NCI-H2029 (cell line): Measurements from ENCODE around the gene LRFN3.
A peak's percentile ranks its signal among the peaks of the same experiment; 100 is the strongest.
"Not testable (repeated sequence)": the region's sequence is repeated elsewhere in the genome, so short reads cannot be mapped to it uniquely, and the experiment has no call there.

Experiments
- DNase-seq: peaks from one replicate; lab custom pipeline; 2025; lab: John Stamatoyannopoulos, UW

Gene LRFN3, protein sequence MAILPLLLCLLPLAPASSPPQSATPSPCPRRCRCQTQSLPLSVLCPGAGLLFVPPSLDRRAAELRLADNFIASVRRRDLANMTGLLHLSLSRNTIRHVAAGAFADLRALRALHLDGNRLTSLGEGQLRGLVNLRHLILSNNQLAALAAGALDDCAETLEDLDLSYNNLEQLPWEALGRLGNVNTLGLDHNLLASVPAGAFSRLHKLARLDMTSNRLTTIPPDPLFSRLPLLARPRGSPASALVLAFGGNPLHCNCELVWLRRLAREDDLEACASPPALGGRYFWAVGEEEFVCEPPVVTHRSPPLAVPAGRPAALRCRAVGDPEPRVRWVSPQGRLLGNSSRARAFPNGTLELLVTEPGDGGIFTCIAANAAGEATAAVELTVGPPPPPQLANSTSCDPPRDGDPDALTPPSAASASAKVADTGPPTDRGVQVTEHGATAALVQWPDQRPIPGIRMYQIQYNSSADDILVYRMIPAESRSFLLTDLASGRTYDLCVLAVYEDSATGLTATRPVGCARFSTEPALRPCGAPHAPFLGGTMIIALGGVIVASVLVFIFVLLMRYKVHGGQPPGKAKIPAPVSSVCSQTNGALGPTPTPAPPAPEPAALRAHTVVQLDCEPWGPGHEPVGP

DNA sequence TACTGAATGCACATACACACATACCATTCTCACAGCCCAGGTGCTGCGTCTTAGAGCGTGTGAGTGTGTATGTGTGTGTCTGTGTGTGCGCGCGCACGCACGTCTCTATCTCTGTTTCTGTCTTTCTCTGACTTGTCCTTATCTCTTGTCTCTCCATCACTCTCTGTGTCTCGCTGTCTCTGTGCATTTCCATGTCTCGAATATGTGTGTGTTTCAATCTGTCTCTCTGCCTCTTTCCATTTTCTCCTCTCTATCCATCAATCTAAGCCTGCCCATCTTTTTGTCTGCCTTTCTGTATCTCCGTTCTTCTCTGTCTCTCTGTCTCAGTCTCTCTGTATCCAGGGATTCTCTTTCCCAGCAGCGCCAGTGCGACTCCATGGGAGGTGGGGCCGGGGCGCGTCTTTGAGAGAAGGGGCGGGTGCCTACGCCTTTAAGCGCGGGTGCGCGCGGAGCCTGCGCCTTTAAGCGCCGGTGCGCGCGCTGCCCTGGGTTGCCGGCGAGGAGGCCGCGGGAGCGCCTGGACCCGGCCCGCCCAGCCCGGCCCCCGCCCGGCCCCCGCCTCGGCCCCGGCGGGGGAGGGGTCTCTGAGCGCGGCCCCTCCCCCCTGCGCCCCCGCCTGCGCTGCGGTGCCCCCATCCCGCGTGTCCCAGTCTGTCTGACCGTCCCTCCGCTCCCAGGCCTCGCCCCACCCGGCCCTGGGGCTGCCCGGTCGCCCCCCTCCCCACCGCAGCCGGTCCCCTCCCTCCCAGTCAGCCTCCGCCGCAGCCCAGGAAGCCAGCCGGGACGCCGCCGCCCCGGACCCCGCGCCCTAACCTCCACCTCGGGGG is at the start of gene LRFN3:
Gene LRFN3 (plus strand): TSS at position 464 of the 827 bp plus-strand sequence. CDS start 3,052 bp downstream, outside the sequence.
- peak; percentile 66 for DNase-seq

DNA sequence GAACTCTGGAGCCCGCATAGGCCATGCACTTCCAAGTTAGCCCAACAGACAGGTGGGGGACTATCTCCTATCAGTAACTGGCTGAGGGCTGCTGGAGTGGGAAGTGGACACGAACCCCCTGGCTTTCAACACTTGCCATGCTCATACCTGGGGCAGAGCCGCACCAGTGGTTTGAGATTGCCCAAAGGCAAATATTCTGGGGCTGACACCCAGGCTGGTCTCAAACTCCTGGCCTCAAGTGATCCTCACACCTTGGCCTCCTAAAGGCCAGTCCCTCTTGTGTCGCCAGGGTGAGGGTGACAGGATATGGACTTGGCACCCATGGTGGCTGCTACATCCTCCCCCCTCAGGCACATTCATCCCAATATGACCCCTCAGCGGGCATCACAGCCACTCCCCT is 49.0 kb upstream of the LRFN3 start:
- DNase-seq = no peak

DNA sequence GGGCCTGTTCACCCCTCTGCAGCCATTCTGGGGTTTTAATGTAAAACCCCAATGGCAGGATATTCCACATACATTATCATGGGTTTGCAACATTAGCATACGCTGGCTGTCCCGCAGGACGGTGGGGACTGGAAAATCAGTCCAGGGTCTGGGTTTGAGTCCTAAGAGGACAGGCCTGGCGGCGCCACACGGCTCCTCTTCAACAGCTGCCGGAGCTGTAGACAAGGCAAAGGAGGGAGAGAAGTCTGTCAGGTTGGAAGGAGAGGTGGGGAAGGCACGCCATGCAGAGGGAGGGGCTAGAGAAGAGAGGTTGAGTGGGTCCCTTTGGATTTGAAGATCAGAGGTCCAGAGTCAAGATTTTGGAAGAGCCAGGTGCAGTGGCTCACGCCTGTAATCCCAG is 47.8 kb upstream of the LRFN3 start:
- DNase-seq = no peak

DNA sequence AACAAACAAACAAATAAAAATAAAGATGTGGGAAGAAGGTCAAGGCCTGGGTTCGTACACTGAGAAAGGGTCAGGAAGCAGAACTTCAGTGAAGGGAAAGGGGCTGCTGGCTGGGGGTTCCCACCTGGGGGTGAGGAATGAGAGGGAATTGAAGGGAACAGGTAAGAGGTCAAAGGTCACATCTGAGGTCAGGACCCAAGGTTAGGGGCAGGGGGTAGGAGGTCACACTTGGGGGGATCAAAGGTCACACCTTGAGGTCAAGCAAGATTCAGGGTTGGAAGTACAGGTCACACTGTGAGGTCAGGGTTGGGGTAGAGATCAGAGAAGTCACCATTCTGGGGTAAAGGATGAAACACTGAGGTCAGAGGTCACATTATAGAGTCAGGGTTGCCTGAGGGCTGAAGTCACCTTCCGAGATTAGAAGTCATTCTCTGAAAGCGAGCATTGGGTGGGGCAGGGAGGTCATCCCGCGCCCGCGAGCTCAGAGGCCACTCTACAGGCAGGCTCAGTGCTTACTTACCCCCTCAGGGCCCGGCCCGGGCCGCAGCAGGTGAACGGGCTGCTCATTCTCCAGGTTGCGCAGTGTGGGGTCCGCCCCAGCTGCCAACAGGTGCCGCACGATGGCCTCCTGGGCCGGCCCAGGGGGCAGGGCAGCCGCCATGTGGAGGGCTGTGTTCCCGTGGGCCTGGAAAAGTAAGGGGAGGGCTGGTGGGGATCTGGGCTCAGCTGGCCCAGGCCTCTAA is 46.6 kb upstream of the LRFN3 start:
- DNase-seq = no peak

DNA sequence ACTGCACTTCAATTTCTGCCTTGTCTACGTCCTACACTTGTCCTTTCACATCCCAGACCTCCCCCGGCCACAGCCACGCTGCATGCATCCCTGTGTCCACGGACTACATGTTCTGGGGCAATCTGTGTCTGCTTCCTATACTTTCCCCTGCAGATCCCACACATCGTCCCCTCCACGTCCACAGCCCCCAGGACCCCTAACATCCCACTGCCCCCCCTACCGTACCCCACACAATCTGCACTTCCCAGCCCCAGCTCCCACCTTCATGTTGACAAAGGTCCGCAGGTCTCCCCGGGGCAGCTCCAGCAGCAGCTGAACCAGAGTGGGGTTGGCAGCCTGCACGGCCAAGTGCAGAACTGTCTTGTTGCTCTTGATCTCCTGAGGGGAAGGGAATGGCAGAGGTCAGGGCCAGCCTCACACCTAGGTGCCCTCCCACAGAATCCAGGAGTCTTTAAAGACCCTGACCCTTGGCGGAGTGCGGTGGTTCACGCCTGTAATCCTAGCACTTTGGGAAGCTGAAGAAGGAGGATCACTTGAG is 46.0 kb upstream of the LRFN3 start:
- no peak for DNase-seq

DNA sequence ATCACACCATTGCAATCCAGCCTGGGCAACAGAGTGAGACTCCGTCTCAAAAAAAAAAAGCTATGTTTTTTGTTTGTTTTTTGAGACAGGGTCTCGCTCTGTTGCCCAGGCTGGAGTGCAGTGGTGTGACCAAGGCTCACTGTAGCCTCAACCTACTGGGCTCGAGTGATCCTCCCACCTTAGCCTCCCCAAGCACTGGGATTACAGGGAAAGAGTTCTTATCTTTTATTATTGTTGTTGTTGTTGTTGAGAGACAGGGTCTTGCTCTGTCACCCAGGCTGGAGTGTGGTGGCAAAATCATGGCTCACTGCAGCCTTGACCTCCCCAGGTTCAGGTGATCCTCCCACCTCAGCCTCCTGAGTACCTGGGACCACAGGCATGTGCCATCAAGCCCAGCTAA is 44.4 kb upstream of the LRFN3 start:
- DNase-seq = not testable (repeated sequence)

DNA sequence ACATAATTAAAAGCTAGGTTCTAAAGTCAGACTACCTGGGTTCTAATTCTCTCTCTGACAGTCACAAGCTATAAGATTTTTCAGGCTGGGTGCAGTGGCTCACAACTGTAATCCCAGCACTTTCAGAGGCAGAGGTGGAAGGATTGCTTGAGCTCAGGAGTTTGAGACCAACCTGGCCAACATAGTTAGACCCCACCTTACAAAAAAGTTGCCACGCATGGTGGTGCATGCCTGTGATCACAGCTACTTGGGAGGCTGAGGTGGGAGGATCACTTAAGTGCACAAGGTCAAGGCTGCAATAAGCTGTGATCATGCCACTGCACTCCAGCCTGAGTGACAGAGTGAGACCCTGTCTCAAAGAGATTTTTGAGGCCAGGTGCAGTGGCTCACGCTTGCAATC is 41.8 kb upstream of the LRFN3 start:
- DNase-seq = no peak

DNA sequence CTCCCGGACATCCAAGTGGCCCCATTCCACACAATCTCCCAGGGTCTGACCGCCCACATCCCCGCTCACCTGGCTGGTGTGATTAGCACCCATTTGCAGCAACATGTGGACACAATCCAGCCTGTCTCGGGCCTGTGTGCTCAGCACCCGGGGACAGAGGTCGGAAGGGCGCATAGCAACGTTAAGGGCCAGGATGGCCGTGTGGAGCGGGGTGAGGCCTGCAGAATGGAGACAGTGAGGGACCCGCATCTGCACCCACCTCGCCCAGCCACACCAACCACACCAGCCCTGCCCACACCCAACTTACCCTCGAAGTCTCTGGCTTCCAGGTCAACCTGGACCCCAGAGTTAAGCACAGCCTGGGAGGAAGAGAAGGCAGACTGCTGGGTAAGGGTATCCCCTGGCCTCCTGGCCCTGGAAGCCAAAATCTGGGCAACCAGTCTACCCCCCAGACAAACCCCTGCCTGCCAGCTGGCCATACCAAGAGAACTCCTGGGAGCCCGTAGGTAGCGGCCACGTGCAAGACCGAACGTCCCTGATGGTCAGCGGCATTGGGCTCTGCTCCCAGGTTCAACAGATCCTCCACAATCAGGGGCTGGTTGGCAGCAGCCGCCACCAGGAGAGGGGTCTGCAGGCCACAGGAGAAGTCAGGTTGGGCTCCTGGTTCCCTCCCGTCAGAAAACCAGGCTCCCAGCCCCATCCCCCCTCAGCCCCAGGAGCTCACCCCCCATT is 40.1 kb upstream of the LRFN3 start:
- no peak for DNase-seq

DNA sequence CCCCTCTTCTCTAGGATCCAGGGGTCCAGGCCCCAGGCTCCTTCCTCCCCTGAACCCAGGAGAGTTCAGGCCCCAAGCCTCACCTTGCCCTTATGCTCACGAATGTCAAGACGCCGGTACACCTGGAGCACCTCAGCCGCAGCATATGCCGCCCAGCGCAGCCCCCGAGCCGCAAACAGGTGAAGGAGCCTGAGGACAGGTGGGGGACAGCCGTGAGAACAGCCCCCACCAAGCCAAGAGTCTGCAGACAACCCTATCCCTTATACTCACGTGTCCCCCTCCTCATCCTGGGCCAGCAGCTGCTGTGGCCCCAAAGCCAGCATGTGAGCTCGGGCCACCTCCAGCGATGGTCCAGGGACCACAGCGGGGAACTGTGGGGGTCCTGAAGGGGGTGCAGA is 39.5 kb upstream of the LRFN3 start:
- no peak for DNase-seq

DNA sequence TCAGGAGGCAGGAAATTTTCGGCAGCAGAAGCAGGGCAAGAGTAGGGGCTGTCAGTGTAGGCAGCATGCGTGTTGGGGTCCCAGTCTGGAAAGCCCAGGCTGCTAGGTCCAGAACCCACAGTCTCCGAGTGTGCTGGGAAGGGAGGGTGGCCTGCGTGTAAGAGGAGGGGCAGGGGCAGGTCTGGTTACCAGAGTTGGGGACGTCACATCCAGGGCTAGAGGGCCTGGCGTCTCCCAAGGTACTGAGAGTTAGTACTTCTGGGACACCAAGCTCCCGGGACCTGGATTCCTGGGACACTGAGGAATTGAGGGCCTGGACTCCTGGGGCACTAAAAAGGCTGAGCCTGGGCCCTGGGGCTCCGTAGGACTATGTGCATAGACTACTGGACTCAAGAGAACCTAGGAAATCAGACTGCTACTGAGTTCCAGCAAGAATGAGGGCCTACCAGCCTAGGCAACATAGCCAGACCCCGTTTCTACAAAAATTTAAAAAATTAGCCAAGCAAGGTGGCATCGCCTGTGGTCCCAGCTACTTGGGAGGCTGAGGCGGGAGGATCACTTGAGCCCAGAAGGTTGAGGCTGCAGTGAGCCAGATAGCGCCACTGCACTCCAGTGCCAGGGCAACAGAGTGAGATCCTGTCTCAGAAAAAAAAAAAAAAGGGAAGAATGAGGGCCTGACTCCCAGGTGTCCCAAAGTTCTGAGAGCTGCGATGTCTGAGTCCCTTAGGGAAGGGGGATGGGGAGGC is 38.3 kb upstream of the LRFN3 start:
- no peak for DNase-seq

DNA sequence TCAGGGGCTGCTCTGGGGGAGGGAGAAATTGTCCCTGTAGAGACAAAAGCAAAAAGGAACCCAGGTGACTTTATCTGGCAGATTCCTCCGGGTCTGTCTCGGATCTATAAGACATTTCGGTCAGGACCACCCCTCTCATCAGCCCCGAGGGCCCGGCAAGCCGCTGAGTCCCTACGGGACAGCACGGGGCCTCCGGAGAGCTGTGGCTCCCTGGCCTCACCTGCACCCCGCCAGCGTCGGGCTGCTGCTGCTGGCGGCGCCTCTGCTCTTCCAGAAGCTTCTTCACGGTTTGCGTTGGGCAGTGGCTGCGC is 37.7 kb upstream of the LRFN3 start:
- DNase-seq = no peak

DNA sequence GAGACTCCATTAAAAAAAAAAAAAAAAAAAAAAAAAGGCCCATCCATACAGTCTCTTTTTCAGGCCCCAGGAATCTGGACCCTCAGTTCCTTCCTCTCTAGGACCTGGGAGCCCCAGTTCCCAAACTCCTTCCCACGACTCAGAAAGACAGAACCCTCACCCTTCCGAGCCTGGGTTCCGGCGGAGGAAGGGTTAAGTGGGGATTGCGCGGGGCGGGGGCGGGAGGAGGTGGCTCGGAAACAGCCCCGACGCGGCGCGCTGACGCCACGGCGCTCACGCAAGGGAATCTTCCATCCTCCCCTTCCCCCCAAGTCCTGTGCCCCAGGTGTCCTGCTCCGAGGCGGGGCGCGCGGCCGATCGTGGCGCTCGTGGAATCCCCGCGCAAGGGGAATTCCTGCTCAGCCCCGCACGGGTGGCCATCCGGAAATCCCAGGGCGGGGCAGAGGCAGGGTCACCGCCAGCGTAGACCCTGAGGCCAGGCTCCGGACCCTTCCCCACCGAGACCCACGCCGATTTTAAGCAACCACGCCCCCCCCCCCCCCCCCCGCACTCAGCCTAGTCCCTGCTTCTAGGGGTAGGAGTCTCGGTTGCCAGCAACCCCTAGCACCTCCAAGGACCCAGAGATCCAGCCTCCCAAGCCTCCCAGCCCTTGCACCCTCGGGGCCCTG is 36.5 kb upstream of the LRFN3 start:
- DNase-seq = peak; percentile 69

DNA sequence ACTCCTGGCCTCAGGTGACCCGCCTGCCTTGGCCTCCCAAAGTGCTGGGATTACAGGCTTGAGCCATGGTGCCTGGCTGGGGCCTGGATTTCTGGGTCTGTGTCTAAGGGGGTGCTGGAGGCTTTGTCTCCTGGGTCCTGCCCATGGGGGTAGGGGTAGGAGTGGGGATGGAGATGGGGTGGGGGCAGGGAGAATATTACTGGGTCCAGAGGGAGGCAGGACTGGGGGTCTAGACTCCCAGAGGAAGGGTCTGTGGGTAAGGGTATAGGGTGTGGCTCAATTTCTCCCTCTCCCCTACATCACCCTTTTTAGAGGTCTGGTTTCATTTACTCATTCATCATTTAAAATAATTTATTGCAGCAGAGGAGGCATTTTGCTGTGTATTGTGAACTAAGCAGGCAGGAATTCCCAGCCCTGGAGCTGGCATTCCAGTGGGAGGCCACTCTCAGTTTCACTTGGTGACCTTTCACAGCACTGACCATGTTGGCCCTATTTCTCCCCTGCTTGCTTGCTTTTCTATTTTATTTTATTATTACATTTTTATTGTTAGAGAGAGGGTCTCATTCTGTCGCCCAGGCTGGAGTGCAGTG is 35.0 kb upstream of the LRFN3 start:
- no peak for DNase-seq

DNA sequence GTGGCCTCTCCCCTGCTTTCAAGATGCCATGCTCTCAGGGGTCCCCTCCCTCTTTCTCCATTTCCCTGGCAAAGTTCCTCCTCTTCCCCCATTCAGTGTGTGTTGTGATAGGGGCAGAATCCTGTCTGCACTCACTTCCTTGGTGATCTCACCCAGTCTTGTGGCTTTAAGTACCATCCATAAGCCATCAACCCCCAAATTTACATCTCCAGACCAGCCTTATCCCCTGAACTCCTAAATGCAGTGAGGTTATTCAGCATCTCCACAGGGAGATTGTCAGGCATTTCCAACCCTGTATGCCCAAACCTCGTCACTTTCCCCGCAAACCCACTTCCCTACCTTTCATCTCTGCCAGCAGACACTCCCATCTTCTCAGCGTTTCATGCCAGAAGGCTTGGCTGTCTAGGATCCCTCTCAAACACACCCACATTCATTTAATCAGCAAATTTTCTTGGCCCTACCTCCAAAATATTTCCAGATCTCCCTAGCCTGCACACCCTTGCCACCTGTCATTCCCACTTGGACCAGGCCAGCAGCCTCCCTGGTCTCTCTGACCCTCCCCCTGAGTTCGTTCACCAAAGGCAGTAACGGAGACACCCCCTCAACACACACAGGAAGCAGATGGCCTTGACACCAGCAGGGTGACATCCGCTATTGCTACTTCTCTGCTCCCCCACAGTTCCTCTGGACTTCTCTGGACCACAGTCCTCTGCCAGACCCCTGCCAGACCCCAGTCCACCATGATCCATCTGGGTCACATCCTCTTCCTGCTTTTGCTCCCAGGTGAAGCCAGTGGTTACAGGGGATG is 34.1 kb upstream of the LRFN3 start, which contains the start of gene HCST:
Gene HCST (plus strand): TSS at position 676 of the 808 bp plus-strand sequence. CDS start 65 bp downstream, at position 741.
- no peak for DNase-seq

DNA sequence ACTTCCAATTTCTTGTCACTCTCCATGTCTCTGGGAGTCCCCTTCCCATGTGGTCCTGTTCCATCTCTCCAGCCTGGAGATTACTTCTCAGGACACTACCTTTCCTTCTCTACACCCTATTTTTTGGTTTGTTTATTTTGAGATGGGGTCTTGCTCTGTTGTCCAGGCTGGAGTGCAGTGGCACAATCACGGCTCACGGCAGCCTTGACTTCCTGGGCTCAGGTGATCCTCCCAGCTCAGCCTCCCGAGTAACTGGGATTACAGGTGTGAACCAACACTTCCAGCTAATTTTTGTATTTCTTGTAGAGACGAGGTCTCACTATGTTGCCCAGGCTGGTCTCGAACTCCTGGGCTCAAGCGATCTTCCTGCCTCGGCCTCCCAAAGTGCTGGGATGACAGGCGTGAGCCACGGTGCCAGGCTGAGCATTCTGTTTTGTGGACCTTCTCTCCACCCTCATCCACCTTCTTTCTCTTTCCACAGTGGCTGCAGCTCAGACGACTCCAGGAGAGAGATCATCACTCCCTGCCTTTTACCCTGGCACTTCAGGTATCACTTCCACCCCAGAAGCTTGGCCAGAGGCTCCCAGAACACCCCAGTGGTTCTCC is 33.2 kb upstream of the LRFN3 start:
- DNase-seq = no peak

DNA sequence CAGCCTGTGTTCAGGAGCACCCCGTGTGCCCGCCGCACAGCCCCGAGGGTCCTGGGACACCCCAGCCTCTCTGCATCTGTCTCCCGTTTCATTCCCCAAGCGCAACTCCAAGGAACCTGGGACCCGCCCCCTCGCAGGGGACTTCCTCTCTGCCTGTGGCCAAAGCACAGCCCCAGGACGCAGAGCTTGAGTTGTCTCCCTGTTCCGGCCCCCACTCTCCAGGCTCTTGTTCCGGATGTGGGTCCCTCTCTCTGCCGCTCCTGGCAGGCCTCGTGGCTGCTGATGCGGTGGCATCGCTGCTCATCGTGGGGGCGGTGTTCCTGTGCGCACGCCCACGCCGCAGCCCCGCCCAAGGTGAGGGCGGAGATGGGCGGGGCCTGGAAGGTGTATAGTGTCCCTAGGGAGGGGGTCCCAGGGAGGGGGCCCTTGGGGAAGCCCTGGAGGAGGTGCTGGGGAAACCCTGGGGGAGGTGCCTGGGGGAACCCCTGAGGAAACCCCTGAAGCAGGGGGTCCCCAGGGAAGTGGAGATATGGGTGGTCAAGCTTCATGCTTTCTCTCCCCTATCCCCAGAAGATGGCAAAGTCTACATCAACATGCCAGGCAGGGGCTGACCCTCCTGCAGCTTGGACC is 32.5 kb upstream of the LRFN3 start:
- DNase-seq = peak; percentile 70

DNA sequence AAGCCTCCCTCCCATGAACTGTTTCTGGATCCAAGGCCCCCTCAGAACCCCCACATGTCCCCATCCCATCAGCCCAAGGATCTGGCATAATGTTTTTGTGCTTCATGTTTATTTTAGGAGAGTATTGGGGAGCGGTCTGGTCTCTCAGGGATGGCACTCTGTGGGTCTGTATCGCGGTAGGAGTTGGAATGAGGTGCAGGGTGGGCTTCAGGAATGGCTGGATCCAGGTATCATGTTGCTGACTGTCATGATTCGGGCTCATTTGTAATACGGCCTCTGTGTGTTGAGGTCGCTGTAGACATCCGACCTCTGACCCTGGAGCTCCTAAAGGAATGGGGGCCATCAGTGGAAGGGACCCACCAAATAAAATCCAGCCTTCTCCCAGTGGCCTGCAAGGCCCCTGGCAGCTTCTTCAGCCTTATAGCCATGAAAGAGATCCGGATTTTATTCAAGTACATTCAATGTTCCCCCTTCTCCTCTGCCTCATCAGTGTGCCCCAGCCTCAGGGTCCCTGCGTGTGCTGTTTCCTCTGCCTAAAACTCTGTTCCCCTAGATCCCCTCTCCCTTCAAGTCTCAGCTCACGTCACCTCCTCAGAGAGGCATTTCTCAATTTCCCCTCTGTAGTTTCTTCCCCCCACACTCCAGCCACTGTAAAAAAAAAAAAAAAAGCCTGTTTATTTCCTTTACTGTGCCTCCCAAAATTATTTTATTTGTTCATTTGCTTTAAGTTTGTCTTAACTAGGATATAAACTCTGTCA is 31.7 kb upstream of the LRFN3 start:
- DNase-seq = no peak
